Liver (tissue), 3 donors: ENCODE results near the gene OR2A7.
"Not testable (repeated sequence)": the region's sequence is repeated elsewhere in the genome, so short reads cannot be mapped to it uniquely, and the experiment has no call there.

Experiments used
- JUND ChIP-seq, 2 donors: IDR thresholded peaks; 2 replicates each; pipeline ENCODE4 v1.6.1; 2016; ENCODE audit warnings: antibody characterized with exemption in 2 of 2
- TAF1 ChIP-seq: conservative IDR thresholded peaks from 2 replicates; pipeline ENCODE4 v1.6.1; 2016; ENCODE audit warnings: antibody characterized with exemption, mild to moderate bottlenecking
- TF ChIP-seq, protein P1 (sequence below): fragments of 150-350 bp; IDR thresholded peaks from 2 replicates; pipeline ENCODE4 v1.5.1; 2017; ENCODE audit warnings: improper control_type of control experiment, low read depth, low read length; ENCODE audit not compliant: missing input control
- donor health status: healthy.
- donor health status: healthy.

DNA sequence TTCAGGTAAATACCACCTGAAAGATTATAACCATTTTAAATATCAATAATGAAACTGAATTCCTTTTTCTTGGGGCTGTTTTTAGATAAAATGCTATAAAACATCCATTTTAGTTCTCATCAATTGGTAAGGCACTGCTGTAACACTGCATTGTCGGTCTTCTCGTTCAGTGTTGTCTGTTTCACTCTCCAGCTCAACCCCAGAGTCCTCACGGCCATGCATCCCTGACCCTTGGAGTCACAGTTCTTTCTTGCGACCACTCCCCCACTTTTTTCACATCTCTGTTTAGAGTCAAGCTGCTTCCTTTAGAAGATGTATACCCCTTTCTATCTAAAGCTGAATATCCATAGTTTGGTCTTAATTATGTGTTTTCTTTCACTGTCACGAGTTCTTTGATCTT, 17.6 kb downstream of the OR2A7 start:
- TF ChIP-seq, protein P1, sequence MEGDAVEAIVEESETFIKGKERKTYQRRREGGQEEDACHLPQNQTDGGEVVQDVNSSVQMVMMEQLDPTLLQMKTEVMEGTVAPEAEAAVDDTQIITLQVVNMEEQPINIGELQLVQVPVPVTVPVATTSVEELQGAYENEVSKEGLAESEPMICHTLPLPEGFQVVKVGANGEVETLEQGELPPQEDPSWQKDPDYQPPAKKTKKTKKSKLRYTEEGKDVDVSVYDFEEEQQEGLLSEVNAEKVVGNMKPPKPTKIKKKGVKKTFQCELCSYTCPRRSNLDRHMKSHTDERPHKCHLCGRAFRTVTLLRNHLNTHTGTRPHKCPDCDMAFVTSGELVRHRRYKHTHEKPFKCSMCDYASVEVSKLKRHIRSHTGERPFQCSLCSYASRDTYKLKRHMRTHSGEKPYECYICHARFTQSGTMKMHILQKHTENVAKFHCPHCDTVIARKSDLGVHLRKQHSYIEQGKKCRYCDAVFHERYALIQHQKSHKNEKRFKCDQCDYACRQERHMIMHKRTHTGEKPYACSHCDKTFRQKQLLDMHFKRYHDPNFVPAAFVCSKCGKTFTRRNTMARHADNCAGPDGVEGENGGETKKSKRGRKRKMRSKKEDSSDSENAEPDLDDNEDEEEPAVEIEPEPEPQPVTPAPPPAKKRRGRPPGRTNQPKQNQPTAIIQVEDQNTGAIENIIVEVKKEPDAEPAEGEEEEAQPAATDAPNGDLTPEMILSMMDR = not testable (repeated sequence)
- not testable (repeated sequence) for TF ChIP-seq JUND (IDR thresholded peaks at IDR 0.05); TAF1
